HG02938 (cell line): Measurements from ENCODE around the gene OSTN.

Experiments
- ATAC-seq: cut with Tn5 transposase; IDR thresholded peaks from one replicate; pipeline ENCODE4 v1.9.1; 2021; ENCODE audit warnings: mild to moderate bottlenecking, moderate library complexity; ENCODE audit not compliant: unreplicated experiment

Gene OSTN

DNA sequence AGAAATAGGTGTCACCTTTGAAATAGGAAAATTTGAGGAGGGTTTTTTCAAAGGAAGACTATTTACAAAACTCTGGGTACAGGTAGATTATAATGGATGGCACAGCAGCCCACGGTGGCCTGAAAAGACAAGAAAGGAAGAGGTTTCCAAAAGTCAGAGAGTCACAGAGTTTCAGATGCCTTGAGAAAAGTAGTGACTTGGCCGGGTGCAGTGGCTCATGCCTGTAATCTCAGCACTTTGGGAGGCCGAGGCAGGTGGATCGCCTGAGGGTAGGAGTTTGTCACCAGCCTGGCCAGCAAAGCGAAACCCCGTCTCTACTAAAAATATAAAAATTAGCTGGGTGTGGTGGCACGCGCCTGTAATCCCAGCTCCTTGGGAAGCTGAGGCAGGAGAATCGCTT is 35.2 kb downstream of the OSTN start:
- no peak for ATAC-seq

DNA sequence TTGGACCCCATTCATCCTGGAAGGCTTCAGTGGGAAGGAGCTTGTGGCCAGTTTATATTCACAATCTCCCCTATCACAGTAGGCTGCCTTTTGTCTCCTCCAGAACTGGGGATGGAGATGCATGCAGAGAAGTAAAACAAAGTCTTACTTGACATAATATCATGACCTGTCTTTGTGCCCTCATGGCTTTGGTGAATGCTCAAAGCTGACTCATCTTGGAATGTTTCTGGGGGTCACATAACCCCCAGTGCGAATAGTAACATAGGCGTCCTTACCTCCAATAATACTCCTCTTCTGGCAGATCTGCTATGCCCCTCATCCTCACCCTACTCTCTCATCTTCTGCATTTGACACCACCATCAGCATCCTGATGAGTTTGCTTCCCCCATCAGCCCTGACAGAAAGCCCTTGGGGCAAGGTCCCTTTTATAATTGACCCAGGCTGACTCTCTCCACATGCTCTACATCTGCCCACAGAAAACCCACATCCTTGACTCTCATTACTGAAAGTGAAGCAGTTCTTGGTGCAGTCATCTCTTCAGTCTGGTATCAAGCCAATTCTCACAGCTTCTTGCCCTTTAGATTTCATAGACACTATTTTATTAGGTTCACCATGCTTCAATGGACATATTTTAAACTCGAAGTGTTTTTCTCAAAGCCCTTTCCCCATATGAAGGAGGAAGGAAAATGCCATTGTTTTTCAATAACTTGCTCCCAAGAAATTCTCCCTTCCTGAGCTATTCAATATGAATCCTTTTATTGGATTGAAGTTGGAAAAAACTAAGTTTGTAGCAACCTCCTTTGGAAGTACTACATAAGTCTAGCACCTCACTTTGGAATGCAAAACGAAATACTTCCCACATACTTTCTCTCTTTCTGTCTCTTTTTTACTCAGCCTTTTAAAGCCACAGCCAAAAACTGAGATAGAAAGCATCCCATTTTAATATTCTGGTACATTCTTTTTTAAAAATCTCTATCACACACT is 36.6 kb downstream of the OSTN start:
- peak; percentile 100 for ATAC-seq

- ATAC-seq = no peak
These were observed 37.6 kb downstream of the OSTN start for GRCh38 chr3:191236646-191237045.

DNA sequence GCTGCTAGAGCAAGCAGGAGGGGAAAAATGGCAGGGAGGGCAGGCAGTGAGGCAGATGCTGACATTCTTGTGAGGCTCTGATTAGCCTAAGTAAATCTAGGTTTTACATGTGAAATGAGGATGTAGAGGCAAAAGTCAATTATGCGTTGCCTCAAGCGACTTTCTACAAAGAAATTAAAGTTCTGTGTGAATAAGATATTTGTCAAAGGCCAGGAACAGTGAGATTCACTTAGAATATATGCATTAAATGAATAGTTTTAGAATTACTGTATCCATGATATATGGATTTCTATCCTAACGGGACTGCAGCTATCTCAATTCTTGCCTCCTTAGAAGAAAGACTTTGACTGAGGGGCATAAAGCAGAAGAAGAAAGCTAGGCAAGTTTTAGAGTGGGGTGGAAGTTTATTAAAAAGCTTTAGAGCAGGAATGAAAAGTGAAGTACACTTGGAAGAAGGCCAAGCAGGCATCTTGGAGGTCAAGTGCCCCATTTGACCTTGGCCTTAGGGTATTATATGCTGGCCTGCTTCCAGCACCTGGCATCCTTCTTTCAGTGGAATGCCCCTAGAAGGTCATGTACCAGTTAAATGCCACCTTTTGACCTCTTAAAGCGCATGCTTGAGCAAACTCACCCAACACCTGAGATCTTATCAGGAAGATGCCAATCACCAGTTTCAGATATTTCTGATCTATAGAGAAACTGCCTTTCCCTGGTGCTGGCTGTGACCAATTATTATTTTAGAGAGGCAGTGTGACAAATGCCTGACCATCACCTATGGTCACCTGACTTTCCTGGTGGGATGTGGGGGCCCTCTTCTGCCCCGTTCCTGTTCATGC is 38.2 kb downstream of the OSTN start:
- no peak for ATAC-seq

DNA sequence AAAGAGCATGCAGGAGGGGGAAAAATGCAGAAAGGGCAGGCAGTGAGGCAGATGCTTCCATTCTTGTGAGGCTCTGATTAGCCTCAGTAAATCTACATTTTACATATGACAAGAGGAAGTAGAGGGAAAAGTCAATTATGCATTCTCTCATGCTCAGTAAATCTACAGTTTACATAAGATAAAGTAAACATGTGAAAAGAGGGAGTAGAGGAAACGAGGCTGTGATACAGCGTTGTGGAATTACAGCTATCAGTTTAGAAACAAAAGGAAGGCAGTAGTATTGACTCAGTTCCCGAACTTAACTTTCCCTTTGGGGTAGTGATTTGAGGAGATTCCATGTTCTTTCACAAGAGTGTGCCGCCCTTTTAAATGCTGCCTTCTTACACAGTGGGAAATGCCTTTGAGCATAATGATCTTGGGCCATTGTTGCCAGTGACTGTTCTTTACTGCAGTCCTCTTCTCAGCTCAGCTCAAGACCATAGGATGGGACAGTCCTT is 39.3 kb downstream of the OSTN start:
- ATAC-seq = no peak

GRCh38 chr3:191239407-191240031 is 40.5 kb downstream of the OSTN start:
- ATAC-seq = no peak

- no peak for ATAC-seq
These were observed 41.4 kb downstream of the OSTN start for GRCh38 chr3:191240486-191240885.

DNA sequence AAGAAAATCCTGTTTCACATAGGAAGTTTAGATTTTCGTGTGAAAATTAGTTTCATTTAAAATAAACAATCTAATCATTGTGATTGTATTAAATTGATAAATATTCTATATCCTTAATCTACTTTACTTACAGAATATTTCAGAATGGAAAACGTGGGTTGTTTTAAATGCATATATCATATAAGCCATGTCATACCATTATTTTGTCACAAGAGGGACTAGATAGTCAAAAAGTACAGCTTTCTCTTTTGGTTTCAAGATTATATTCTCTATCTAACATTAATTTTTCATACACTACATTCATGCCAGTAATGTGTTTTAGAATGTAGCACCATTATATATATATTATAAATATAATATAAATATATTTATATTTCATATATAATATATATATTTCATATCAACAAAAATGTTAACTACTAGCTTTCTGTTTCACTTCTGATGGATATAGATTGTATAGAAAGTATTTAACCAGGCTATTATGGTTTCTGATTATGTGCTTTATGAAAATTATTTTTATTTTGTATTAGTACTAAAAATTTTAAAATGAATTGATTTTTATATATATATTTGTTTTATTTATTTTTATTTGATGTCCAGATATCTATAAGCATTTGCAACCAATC is 45.3 kb downstream of the OSTN start:
- ATAC-seq = peak; percentile 55

GRCh38 chr3:191246034-191246433 is 47.0 kb downstream of the OSTN start:
- peak; percentile 65 for ATAC-seq

DNA sequence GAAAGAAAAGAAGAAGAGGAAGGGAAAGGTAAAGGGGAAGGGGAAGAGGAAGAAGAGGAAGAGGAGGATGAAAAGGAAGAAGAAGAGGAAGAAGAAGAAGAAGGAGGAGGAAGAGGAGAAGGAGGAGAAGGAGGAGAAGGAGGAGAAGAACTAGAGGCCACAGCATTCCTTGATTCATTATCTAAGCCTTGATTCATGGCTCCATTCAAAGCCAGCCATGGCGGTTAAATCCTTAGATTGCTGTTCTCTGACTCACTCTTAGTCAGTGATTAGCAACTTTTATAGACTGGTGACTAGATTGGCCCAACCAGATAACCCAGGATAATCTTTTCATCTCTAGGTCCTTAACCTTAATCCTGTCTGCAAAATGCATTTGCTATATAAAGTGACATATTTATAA is 47.6 kb downstream of the OSTN start:
- ATAC-seq = no peak

- ATAC-seq = peak; percentile 36
These were observed 54.2 kb downstream of the OSTN start for GRCh38 chr3:191253089-191253799.

DNA sequence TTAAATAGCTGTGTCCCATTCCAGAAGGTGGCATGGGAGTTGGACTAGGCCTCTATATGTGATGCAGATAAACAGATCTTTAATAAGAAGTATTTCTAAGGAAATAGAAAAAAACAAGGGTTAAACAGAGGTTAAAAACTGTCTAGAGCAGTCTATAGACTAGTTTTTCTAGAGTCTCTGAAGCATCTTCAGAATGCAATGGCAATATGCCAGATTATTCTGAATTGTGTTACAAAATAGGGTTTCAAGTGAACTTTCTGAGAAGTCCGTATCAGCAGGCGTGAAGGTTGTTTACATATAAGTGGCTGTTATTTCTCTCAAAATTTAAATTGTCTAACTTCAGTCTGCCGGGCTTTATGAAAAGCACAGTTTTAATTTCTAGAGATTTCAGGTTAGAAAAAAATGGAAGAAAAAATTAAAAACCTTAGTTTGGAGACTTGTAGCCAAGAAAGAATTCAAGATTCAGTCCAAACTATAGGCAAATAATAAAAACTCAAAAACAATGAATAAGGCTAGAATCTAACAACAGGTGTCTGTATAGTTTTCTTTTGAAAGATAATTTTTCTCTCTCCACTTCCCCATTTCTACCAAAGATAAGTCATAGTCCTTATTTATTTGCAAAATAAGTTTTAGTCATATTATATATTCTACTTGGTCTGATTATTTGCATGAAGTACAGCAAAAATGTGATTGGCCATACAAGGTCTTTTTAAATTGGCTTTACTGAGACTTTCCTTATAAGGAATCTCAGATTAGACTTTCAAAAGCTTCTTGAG is 55.2 kb downstream of the OSTN start:
- ATAC-seq = no peak

DNA sequence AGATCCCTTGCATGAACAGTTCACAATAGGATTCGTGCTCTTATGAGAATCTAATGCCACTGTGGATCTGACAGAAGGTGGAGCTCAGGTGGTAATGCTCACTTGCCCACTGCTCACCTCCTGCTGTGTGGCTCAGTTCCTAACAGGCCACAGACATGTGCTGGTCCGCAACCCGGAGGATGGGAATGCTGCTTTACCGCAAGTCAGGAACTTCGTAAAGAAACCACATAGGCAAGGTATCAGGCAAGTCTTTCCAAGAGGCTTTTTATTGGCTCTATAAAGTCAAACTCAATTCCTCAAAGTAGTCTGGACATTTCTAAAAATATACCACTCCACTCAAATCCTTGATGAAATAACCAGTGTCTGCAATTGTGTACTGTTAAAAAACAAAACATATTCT is 56.1 kb downstream of the OSTN start:
- no peak for ATAC-seq

GRCh38 chr3:191256405-191256804 is 57.4 kb downstream of the OSTN start:
- no peak for ATAC-seq

DNA sequence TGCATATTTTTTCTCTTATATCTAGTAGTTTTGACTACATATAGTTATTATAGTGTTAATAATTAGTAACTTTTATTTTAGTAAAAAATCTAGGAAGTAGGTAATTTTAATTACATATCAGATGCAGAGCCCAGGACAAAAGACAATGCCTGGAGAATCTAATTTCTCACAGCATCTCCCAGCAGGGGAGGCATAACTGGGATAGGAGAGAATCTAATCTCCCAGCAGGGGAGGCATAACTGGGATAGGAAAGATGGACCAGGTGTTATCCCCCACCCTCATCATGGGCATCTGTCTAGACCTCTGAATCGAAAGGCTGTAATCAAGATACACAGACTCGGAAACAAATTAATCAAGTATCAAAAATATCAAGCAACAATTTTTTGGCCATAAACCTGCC is 58.2 kb downstream of the OSTN start:
- ATAC-seq = no peak

- no peak for ATAC-seq
These were observed 60.4 kb downstream of the OSTN start for GRCh38 chr3:191259486-191259885.

DNA sequence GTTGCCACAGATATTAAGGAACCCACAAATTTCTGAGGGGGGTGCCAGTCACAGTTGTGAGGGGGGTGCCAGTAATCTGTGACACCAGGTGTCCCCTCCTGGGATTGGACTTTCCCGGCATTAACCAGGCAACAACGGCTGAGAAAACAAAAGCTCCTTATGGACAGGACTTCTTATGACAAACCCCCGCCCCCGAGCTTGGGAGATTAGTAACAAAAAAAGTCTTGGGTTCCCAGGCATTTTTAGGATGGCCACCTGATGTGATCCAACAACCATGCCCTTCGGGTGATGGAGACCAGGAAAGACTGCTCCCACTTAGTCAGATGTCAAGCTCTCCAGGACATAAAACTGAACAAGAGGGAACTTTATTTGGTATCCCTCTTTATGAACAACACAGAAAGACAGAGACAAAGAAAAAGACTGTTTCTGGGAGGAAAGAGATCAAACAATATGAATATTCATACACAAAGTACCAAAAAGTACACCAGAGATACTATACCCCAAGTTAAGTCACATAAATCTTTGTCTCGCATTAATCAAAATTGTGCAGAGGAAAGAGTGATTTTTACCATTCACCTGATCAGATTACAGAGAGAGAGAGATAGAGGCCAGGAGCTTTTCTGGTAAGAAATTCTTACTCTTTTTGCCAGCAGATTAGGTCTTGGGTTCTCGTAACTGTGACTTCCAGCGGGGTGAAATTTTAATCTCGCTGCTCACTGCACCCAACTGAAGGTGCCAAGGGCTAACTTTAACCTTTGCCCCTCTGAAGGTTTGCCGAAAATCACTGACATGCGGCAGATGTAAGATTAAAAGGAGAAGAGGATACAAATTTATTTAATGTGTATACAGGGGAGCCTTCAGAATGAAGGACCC is 61.6 kb downstream of the OSTN start:
- no peak for ATAC-seq

GRCh38 chr3:191261304-191261638 is 62.2 kb downstream of the OSTN start:
- ATAC-seq = no peak
